GM21381 (cell line): ENCODE results near the gene SCN2B.

Experiments used
- ATAC-seq: cut with Tn5 transposase; IDR thresholded peaks from one replicate; pipeline ENCODE4 v1.9.1; 2021; ENCODE audit warnings: mild to moderate bottlenecking, moderate library complexity; ENCODE audit not compliant: unreplicated experiment

SCN2B gene

DNA sequence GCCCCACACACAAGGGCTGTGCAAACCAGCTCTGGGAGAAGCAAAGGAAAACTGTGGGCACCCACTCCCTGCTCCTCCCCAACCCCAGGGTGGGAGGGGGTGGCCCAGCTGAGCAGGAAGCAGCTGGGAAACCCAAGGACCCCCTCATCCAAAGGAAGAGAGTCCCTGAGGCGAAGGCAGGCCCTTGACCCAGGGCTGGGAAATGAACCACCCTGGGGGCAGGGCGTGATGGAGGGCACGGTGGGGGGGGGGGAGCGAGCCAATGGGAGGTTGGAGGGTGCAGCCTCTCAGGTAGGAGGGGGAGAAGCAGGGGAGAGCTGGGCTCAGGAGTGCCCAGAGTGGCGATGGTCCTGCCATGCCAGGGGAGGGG, 40.7 kb downstream of the SCN2B start:
- ATAC-seq = no peak

DNA sequence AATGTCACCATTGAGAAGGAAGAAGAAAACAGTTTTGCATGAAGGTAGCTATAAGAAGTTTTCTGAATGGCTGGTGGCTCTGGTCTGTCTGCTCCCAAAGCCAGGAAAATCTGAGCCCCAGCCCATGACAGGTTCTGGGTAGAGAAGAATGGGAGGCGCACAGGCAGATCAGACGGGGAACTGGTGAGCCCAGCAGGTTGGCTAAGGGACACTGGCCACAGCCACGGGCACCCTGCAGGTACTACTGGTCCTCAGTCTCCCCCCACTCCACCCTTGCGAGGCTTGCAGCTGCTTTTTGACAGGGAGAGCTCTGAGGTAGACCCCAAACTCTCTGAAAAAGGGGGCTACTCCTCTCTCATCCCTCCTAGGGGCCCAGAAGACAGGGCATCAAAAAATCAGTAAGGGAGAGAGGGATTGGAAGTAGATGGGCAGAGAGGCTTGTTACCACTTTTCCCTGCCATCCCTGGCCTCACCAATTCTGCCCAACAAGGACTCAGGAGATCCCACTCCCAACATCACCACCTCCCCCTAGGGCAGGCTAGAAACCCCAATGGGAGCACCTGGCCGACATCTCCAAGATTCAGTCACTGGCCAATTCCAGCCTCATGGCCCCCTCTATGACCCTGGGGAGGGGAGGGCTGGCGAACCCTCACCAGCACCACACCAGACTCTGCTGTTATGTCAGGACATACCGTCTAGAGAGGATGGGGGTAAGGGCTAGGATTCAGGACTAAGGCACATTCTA, 41.2 kb downstream of the SCN2B start:
- ATAC-seq = no peak

GRCh38 chr11:118133816-118134215, 42.6 kb downstream of the SCN2B start:
- no peak for ATAC-seq

GRCh38 chr11:118132385-118133151, 43.9 kb downstream of the SCN2B start:
- ATAC-seq = no peak

GRCh38 chr11:118129471-118130172, 46.8 kb downstream of the SCN2B start:
- no peak for ATAC-seq

DNA sequence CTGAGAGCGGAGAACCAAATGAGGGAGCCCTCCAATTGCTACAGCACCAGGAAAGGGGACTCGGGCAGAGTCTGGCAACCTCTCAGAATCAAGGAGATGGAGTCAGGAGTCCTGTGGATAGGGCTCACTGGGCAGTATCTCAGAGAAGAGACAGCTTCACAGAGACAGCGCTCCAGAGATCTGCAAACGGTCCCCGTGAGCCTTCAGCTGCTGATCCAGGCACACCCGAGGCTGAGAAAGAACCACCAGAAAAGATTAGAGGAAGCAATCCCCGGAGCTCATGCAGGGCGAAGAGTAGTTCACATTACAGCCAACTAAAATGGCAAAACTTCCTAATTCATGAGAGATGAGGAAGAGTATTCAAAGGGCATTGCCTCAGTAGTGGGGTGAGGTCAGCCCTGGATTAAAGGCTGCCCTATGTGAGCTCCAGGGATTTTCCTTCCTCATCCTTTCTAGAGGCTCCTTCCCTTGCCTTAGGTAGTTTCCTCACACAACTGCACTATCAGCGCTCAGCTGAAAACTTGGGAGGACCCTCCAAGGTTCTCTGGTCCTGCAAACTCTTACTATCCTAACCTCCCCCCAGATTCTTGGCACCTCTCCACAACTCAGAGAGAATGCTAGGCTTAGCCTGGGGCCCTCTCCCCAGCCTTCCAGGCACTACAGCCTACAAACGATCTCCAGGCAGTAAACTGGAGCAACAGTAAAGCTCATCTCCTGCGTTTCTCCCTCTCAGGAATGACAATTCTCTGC, 47.5 kb downstream of the SCN2B start:
- ATAC-seq = no peak

GRCh38 chr11:118128310-118128709, 48.1 kb downstream of the SCN2B start:
- ATAC-seq = no peak

GRCh38 chr11:118126082-118126838, 50.2 kb downstream of the SCN2B start:
- no peak for ATAC-seq

GRCh38 chr11:118124929-118125535, 51.4 kb downstream of the SCN2B start:
- ATAC-seq = no peak

GRCh38 chr11:118120793-118121192, 55.6 kb downstream of the SCN2B start:
- ATAC-seq = no peak

GRCh38 chr11:118117790-118118601, 58.4 kb downstream of the SCN2B start:
- no peak for ATAC-seq

GRCh38 chr11:118115048-118115447, 61.4 kb downstream of the SCN2B start:
- no peak for ATAC-seq

DNA sequence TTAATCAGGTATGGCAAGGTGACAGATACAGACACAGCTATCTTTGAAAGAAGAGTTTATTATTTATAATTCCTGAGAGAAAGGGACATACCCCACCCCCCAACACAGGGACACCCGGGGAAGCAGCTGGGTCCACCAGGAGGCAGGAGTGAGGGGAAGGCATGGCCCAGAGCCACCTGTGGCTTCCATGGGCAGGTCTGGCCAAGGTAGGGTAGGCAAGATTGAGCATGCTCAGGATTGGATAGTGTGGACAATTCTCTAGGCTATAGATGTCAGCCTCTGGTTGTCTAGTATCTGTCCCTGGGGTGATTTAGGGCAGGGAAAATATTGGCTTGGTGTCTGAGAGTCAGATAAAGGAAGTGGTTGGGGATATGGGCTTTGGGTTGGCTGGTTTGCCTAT, 62.2 kb downstream of the SCN2B start:
- ATAC-seq = no peak

DNA sequence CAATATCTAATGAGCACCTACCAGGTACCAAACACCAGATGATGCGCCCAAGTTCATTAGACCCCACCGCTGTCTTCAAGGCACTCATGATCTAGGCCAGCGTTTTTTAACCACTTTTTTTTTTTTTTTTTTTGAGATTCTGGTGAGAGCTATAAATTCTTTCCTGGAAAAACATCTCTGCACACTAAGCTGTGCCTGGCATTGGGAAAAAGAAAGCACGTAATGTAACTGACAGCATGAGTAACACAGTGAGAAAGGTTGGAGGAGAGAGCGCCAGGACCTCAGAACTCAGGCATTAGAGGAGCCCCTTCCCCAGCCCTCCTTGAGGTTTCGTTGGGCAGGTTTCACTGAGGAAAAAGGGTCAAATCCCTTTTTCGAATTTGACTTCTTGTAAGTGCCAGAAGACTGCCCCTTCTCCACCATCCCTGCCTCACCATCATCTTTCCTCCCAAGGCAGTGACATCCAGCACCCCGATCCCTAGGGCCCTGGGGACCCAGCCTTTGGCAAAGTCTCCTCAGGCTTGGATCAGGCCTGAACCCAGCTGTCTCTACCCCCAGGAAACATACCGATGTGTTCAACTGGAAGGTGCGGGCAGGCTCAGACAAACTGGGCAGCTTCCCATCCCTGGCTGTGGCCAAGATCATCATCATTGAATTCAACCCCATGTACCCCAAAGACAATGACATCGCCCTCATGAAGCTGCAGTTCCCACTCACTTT, 63.6 kb downstream of the SCN2B start:
- ATAC-seq = no peak
